Lower leg skin (tissue), 3 donors: ENCODE data around the gene YOD1.

Experiments
- CTCF ChIP-seq, 3 donors: fragments of 450-650 bp; IDR thresholded peaks; one replicate each; pipeline ENCODE4 v1.5.1; 2016; ENCODE audit warnings: antibody characterized with exemption in 3 of 3, mild to moderate bottlenecking in 3 of 3, moderate library complexity in 2 of 3
- POLR2A ChIP-seq, 2 donors: fragments of 450-650 bp; IDR thresholded peaks; one replicate each; pipeline ENCODE4 v1.6.1; 2016 to 2017; ENCODE audit warnings: antibody characterized with exemption in 2 of 2, mild to moderate bottlenecking in 1 of 2, moderate library complexity in 1 of 2

- no peak for TF ChIP-seq CTCF (IDR thresholded peaks at IDR 0.05)
- TF ChIP-seq POLR2A (IDR thresholded peaks at IDR 0.05): no peak
Observed at GRCh38 chr1:207025146-207025880, 25.7 kb downstream of the YOD1 start.
